Thymus (tissue), 11 donors: ENCODE results near the gene PIK3R6. TPM values are rescaled to one million over a fixed set of nuclear protein-coding genes. Genes with fewer than 3 reads are reported as not detected.

Experiments used
- DNase-seq, 9 donors: peaks; one replicate each; pipeline ENCODE4 v3.0.0-alpha.2; 2013; ENCODE audit warnings: low spot score in 9 of 9, low read depth in 6 of 9, missing footprints in 1 of 9
- H3K27ac ChIP-seq, 2 donors: one replicate each; pipeline ENCODE4 v1.5.1; 2013; ENCODE audit warnings: control low read depth in 1 of 2, low read depth in 1 of 2, low read length in 1 of 2, mild to moderate bottlenecking in 1 of 2, moderate library complexity in 1 of 2
- H3K27me3 ChIP-seq, 2 donors: one replicate each; pipeline ENCODE4 v1.5.1; 2013; ENCODE audit warnings: low read length in 1 of 2; ENCODE audit not compliant: control insufficient read depth in 2 of 2, insufficient read depth in 1 of 2
- H3K36me3 ChIP-seq, 2 donors: one replicate each; pipeline ENCODE4 v1.5.1; 2013; ENCODE audit warnings: low read length in 1 of 2, mild to moderate bottlenecking in 1 of 2, moderate library complexity in 1 of 2; ENCODE audit not compliant: control insufficient read depth in 2 of 2, insufficient read depth in 2 of 2
- H3K4me1 ChIP-seq, 2 donors: one replicate each; pipeline ENCODE4 v1.5.1; 2013; ENCODE audit warnings: low read length in 2 of 2; ENCODE audit not compliant: control insufficient read depth in 2 of 2, insufficient read depth in 2 of 2
- H3K4me3 ChIP-seq, 2 donors: one replicate each; pipeline ENCODE4 v1.5.1; 2013; ENCODE audit warnings: low read length in 2 of 2, control low read depth in 1 of 2, mild to moderate bottlenecking in 1 of 2
- H3K9me3 ChIP-seq, 2 donors: one replicate each; pipeline ENCODE4 v1.5.1; 2013; ENCODE audit warnings: low read length in 1 of 2, mild to moderate bottlenecking in 1 of 2; ENCODE audit not compliant: control insufficient read depth in 2 of 2, insufficient read depth in 1 of 2
- WGBS: extraction: QIAGEN DNeasy Blood & Tissue Kit; methylation state at CpG from one replicate; pipeline ENCODE4 v1.1.7; 2013; 5-methylcytosine and 5-hydroxymethylcytosine counted together
- polyA plus RNA-seq: library from polyadenylated mRNA; stranded (reverse); fragments of 200-250 nt; gene quantifications from one replicate; pipeline ENCODE4 v1.2.3, GENCODE V29; 2013
- total RNA-seq: library from RNA; stranded (reverse); fragments of 120-200 nt; gene quantifications from one replicate; pipeline ENCODE4 v1.2.4, GENCODE V29; 2013
- donor health status: healthy.

The PIK3R6 gene
- total and polyA plus RNA-seq, 2 donors = 1.9 to 2.1 TPM

- H3K4me1 ChIP-seq = peaks cover 3 to 13% of the 10 kb centered on the region in 2 donors
- no peaks in the 10 kb centered on the region for H3K27me3 ChIP-seq
- H3K4me3 ChIP-seq = no peak overlapping the region
- WGBS = 97% methylated on average over 12 of the region's 12 CpGs
- no peak for DNase-seq
- no peak overlapping the region for H3K27ac ChIP-seq
- H3K9me3 ChIP-seq = no peaks in the 10 kb centered on the region
- H3K36me3 ChIP-seq = no peaks in the 10 kb centered on the region
These were observed 28.9 kb downstream of the PIK3R6 start for GRCh38 chr17:8838551-8839095.

- DNase-seq = no peak
- WGBS = 91% methylated on average over 8 of the region's 8 CpGs
- Histone ChIP-seq H3K27me3 (no peaks in the 10 kb centered on the region), H3K4me3 (no peak overlapping the region), H3K9me3 (no peaks in the 10 kb centered on the region), H3K27ac (no peak overlapping the region), H3K36me3 (no peaks in the 10 kb centered on the region), H3K4me1 (peaks cover 0 to 6% of the 10 kb centered on the region in 2 donors)
These were observed 29.9 kb downstream of the PIK3R6 start for GRCh38 chr17:8837563-8838075.

- Histone ChIP-seq H3K27me3 (no peaks in the 10 kb centered on the region), H3K27ac (no peak overlapping the region), H3K9me3 (no peaks in the 10 kb centered on the region), H3K4me1 (no peaks in the 10 kb centered on the region), H3K4me3 (no peak overlapping the region), H3K36me3 (no peaks in the 10 kb centered on the region)
- DNase-seq = no peak
- 97% methylated on average over 15 of the region's 15 CpGs for WGBS
These were observed 30.5 kb downstream of the PIK3R6 start for GRCh38 chr17:8836821-8837562.

- WGBS = 97% methylated on average over 6 of the region's 6 CpGs
- H3K4me1 ChIP-seq = no peaks in the 10 kb centered on the region
- H3K9me3 ChIP-seq = no peaks in the 10 kb centered on the region
- H3K36me3 ChIP-seq = no peaks in the 10 kb centered on the region
- no peak overlapping the region for H3K4me3 ChIP-seq
- no peak for DNase-seq
- no peaks in the 10 kb centered on the region for H3K27me3 ChIP-seq
- H3K27ac ChIP-seq = no peak overlapping the region
These were observed 31.7 kb downstream of the PIK3R6 start for GRCh38 chr17:8835631-8836364.

GRCh38 chr17:8835106-8835505 is 32.4 kb downstream of the PIK3R6 start:
- no peaks in the 10 kb centered on the region for H3K9me3 ChIP-seq
- 95% methylated on average over 14 of the region's 14 CpGs for WGBS
- H3K4me3 ChIP-seq = no peak overlapping the region
- DNase-seq = no peak
- H3K36me3 ChIP-seq = no peaks in the 10 kb centered on the region
- H3K4me1 ChIP-seq = no peaks in the 10 kb centered on the region
- H3K27me3 ChIP-seq = no peaks in the 10 kb centered on the region
- no peak overlapping the region for H3K27ac ChIP-seq

GRCh38 chr17:8832711-8833352 is 34.6 kb downstream of the PIK3R6 start:
- 89% methylated on average over 33 of the region's 33 CpGs for WGBS
- no peak for DNase-seq

GRCh38 chr17:8831234-8831849 is 36.1 kb downstream of the PIK3R6 start:
- no peaks in the 10 kb centered on the region for H3K36me3 ChIP-seq
- peaks cover 0 to 3% of the 10 kb centered on the region in 2 donors for H3K4me1 ChIP-seq
- no peak overlapping the region for H3K4me3 ChIP-seq
- no peaks in the 10 kb centered on the region for H3K9me3 ChIP-seq
- no peak overlapping the region for H3K27ac ChIP-seq
- DNase-seq = no peak
- no peaks in the 10 kb centered on the region for H3K27me3 ChIP-seq
- WGBS = 97% methylated on average over 7 of the region's 7 CpGs

More at GRCh38 chr17:8832711-8833352, 34.6 kb downstream of the PIK3R6 start:
- no peaks in the 10 kb centered on the region for H3K36me3 ChIP-seq
- H3K9me3 ChIP-seq = no peaks in the 10 kb centered on the region
- H3K27ac ChIP-seq = no peak overlapping the region
- H3K4me3 ChIP-seq = no peak overlapping the region
- H3K27me3 ChIP-seq = no peaks in the 10 kb centered on the region
- peaks cover 0 to 2% of the 10 kb centered on the region in 2 donors for H3K4me1 ChIP-seq

GRCh38 chr17:8830141-8830540 is 37.3 kb downstream of the PIK3R6 start:
- DNase-seq = no peak
- no peak overlapping the region for H3K4me3 ChIP-seq
- no peaks in the 10 kb centered on the region for H3K36me3 ChIP-seq
- no peaks in the 10 kb centered on the region for H3K9me3 ChIP-seq
- H3K27ac ChIP-seq = no peak overlapping the region
- WGBS = 95% methylated on average over 10 of the region's 10 CpGs
- no peaks in the 10 kb centered on the region for H3K27me3 ChIP-seq
- H3K4me1 ChIP-seq = peaks cover 0 to 3% of the 10 kb centered on the region in 2 donors
